Right lobe of liver (tissue), 4 donors: ENCODE data around the gene SLC16A12.
"Not testable (repeated sequence)": the region's sequence is repeated elsewhere in the genome, so short reads cannot be mapped to it uniquely, and the experiment has no call there.

Experiments used
- POLR2A ChIP-seq: fragments of 450-650 bp; IDR thresholded peaks from one replicate; pipeline ENCODE4 v1.6.1; 2017; ENCODE audit warnings: antibody characterized with exemption, mild to moderate bottlenecking
- TF ChIP-seq, protein P1 (sequence below), 4 donors: fragments of 200-600 bp in 3 of 4; fragments of 450-650 bp in 1 of 4; IDR thresholded peaks; one replicate each; pipeline versions ENCODE4 v1.5.1 to v1.8.0; 2016 to 2022; ENCODE audit warnings: antibody characterized with exemption in 4 of 4, mild to moderate bottlenecking in 2 of 4
- donor health status: DM: no; HTN: no; CAD: no.
- donor health status: DM: no; HTN: no; CAD: no.
- donor health status: DM: no; HTN: yes; CAD: no.

DNA sequence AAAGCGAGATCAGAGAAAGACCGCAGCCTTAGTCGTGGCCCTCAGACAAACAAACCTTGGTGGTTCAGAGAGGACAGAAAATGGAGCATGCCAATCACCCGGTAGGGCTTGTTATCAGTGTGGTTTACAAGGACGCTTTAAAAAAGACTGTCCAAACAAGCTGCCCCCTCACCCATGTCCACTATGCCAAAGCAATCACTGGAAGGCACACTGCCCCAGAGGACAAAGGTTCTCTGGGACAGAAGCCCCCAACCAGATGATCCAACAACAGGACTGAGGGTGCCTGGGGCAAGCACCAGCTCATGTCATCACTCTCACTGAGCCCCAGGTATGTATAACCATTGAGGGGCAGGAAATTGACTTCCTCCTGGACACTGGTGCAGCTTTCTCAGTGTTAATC lies 126.1 kb downstream of the SLC16A12 start:
- TF ChIP-seq POLR2A, result not testable (repeated sequence)
- TF ChIP-seq, protein P1, sequence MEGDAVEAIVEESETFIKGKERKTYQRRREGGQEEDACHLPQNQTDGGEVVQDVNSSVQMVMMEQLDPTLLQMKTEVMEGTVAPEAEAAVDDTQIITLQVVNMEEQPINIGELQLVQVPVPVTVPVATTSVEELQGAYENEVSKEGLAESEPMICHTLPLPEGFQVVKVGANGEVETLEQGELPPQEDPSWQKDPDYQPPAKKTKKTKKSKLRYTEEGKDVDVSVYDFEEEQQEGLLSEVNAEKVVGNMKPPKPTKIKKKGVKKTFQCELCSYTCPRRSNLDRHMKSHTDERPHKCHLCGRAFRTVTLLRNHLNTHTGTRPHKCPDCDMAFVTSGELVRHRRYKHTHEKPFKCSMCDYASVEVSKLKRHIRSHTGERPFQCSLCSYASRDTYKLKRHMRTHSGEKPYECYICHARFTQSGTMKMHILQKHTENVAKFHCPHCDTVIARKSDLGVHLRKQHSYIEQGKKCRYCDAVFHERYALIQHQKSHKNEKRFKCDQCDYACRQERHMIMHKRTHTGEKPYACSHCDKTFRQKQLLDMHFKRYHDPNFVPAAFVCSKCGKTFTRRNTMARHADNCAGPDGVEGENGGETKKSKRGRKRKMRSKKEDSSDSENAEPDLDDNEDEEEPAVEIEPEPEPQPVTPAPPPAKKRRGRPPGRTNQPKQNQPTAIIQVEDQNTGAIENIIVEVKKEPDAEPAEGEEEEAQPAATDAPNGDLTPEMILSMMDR (IDR thresholded peaks at IDR 0.05), result not testable (repeated sequence)
